IPS-15b (cell line): Measurements from ENCODE around the gene ZNF846.
"Not testable (repeated sequence)": the region's sequence is repeated elsewhere in the genome, so short reads cannot be mapped to it uniquely, and the experiment has no call there.

Source experiments
- H3K27me3 ChIP-seq: one replicate; pipeline ENCODE4 v1.6.1; 2013; ENCODE audit warnings: low read length; ENCODE audit not compliant: control insufficient read depth, insufficient read depth
- H3K36me3 ChIP-seq: one replicate; pipeline ENCODE4 v1.6.1; 2013; ENCODE audit warnings: low read length; ENCODE audit not compliant: control insufficient read depth, insufficient read depth
- H3K4me1 ChIP-seq: one replicate; pipeline ENCODE4 v1.6.1; 2013; ENCODE audit warnings: mild to moderate bottlenecking, low read length; ENCODE audit not compliant: control insufficient read depth, insufficient read depth
- H3K4me3 ChIP-seq: one replicate; pipeline ENCODE4 v1.5.1; 2013; ENCODE audit warnings: low read depth, low read length
- H3K9ac ChIP-seq: one replicate; pipeline ENCODE4 v1.6.1; 2013; ENCODE audit warnings: low read depth, mild to moderate bottlenecking, low read length
- H3K9me3 ChIP-seq: one replicate; pipeline ENCODE4 v1.6.1; 2013; ENCODE audit warnings: mild to moderate bottlenecking, low read length; ENCODE audit not compliant: control insufficient read depth, insufficient read depth

ZNF846 gene

GRCh38 chr19:9792206-9793070 is 23.9 kb upstream of the ZNF846 start:
- H3K4me1 ChIP-seq, result peaks cover 4% of the 10 kb centered on the region
- H3K36me3 ChIP-seq, result no peaks in the 10 kb centered on the region
- H3K9me3 ChIP-seq, result no peaks in the 10 kb centered on the region
- H3K27me3 ChIP-seq, result no peaks in the 10 kb centered on the region
- peak overlapping the region; percentile 90 for H3K9ac ChIP-seq
- H3K4me3 ChIP-seq, result peak overlapping the region; percentile 85

- H3K36me3 ChIP-seq, result no peaks in the 10 kb centered on the region
- H3K9ac ChIP-seq, result no peak overlapping the region
- no peaks in the 10 kb centered on the region for H3K9me3 ChIP-seq
- H3K4me1 ChIP-seq, result peaks cover 4% of the 10 kb centered on the region
- no peaks in the 10 kb centered on the region for H3K27me3 ChIP-seq
- H3K4me3 ChIP-seq, result peak overlapping the region; percentile 71
Observed at GRCh38 chr19:9791552-9792205, 23.1 kb upstream of the ZNF846 start.

GRCh38 chr19:9791073-9791367 is 22.5 kb upstream of the ZNF846 start:
- not testable (repeated sequence) for H3K4me1 ChIP-seq, H3K9ac ChIP-seq, H3K9me3 ChIP-seq, H3K36me3 ChIP-seq, H3K27me3 ChIP-seq
- peak overlapping the region; percentile 35 for H3K4me3 ChIP-seq

- not testable (repeated sequence) for H3K4me1 ChIP-seq, H3K36me3 ChIP-seq, H3K9me3 ChIP-seq, H3K4me3 ChIP-seq, H3K27me3 ChIP-seq, H3K9ac ChIP-seq
Observed at GRCh38 chr19:9789579-9789978, 21.0 kb upstream of the ZNF846 start.

GRCh38 chr19:9789066-9789465 is 20.5 kb upstream of the ZNF846 start:
- Histone ChIP-seq H3K9me3 (no peaks in the 10 kb centered on the region), H3K9ac (no peak overlapping the region), H3K36me3 (peaks cover 1% of the 10 kb centered on the region), H3K27me3 (no peaks in the 10 kb centered on the region), H3K4me3 (no peak overlapping the region), H3K4me1 (peaks cover 11% of the 10 kb centered on the region)

GRCh38 chr19:9788604-9789003 is 20.1 kb upstream of the ZNF846 start:
- H3K27me3 ChIP-seq, H3K36me3 ChIP-seq, H3K9me3 ChIP-seq, H3K9ac ChIP-seq, H3K4me3 ChIP-seq: not testable (repeated sequence)
- peaks cover 11% of the 10 kb centered on the region for H3K4me1 ChIP-seq

GRCh38 chr19:9786819-9787218 is 18.3 kb upstream of the ZNF846 start:
- H3K27me3 ChIP-seq, result no peaks in the 10 kb centered on the region
- H3K4me1 ChIP-seq, result peaks cover 11% of the 10 kb centered on the region
- no peaks in the 10 kb centered on the region for H3K9me3 ChIP-seq
- H3K9ac ChIP-seq, result no peak overlapping the region
- peaks cover 2% of the 10 kb centered on the region for H3K36me3 ChIP-seq
- H3K4me3 ChIP-seq, result peak overlapping the region; percentile 62

GRCh38 chr19:9786342-9786741 is 17.8 kb upstream of the ZNF846 start:
- peak overlapping the region; percentile 62 for H3K4me3 ChIP-seq
- H3K27me3 ChIP-seq, result no peaks in the 10 kb centered on the region
- H3K9me3 ChIP-seq, result no peaks in the 10 kb centered on the region
- no peak overlapping the region for H3K9ac ChIP-seq
- peaks cover 2% of the 10 kb centered on the region for H3K36me3 ChIP-seq
- H3K4me1 ChIP-seq, result peaks cover 11% of the 10 kb centered on the region

GRCh38 chr19:9785367-9786331 is 17.1 kb upstream of the ZNF846 start:
- H3K36me3 ChIP-seq, result peaks cover 2% of the 10 kb centered on the region
- H3K27me3 ChIP-seq, result no peaks in the 10 kb centered on the region
- H3K4me3 ChIP-seq, result peak overlapping the region; percentile 62
- H3K4me1 ChIP-seq, result peaks cover 9% of the 10 kb centered on the region
- peak overlapping the region; percentile 38 for H3K9ac ChIP-seq
- H3K9me3 ChIP-seq, result no peaks in the 10 kb centered on the region

GRCh38 chr19:9784163-9784496 is 15.6 kb upstream of the ZNF846 start:
- H3K36me3 ChIP-seq, H3K4me1 ChIP-seq, H3K27me3 ChIP-seq, H3K9me3 ChIP-seq, H3K4me3 ChIP-seq, H3K9ac ChIP-seq: not testable (repeated sequence)

GRCh38 chr19:9782338-9782737 is 13.8 kb upstream of the ZNF846 start:
- Histone ChIP-seq H3K9ac (no peak overlapping the region), H3K27me3 (no peaks in the 10 kb centered on the region), H3K4me1 (peaks cover 7% of the 10 kb centered on the region), H3K9me3 (no peaks in the 10 kb centered on the region), H3K4me3 (no peak overlapping the region), H3K36me3 (peaks cover 2% of the 10 kb centered on the region)
